ENCODE data around the gene SOCS3.
"Not testable (repeated sequence)": the region's sequence is repeated elsewhere in the genome, so short reads cannot be mapped to it uniquely, and the experiment has no call there.

The SOCS3 gene

GRCh38 chr17:78329263-78330059, 30.4 kb downstream of the SOCS3 start:
- DNase-seq (ENCODE audit: low read depth) = no peak

DNA sequence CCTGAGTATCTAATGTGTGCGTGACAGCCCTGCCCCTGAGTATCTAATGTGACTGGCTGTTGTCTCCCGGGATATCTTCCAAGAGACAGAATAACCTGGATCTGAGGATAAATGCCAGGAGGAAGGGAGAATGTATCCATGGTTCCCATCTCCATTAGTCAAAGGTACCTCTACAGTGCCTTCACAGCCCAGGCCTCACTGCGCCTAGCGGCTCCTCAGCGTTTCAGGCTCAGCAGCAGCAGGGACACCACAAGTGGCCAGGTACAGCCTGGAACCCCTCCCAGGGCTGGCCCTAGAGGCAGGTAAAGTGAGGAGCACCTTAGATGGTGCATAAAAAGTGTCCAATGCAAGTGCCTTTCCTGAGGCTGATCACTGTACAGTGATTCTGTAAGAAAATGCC, 32.0 kb downstream of the SOCS3 start:
- no peak for DNase-seq (ENCODE audit: low read depth)

GRCh38 chr17:78325076-78325687, 34.7 kb downstream of the SOCS3 start:
- DNase-seq (ENCODE audit: low read depth) = no peak

GRCh38 chr17:78324391-78325075, 35.3 kb downstream of the SOCS3 start:
- no peak for DNase-seq (ENCODE audit: low read depth)

GRCh38 chr17:78323826-78324390, 36.0 kb downstream of the SOCS3 start:
- no peak for DNase-seq (ENCODE audit: low read depth)

GRCh38 chr17:78322858-78323455, 36.9 kb downstream of the SOCS3 start:
- DNase-seq (ENCODE audit: low read depth) = no peak

GRCh38 chr17:78322327-78322857, 37.5 kb downstream of the SOCS3 start:
- no peak for DNase-seq (ENCODE audit: low read depth)

DNA sequence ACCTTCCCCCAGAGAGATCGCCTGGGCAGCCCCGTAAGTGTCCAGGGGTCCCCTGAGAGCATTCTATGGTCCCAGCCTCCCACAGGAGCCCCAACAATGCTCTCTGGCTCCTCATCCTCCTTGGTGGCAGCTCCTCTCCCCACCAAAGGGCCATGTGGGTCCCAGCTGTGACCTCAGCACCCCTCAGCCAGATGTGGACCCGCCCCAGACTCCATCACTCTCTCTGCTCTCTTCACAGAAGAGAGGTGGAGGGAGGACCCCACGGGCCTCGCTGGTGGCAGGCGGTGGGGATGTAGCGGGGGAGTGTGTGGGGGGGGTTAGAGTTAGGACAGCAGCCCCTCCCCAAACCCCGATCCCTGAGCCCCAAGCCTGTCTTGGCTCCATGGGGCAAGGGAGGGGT, 41.0 kb downstream of the SOCS3 start:
- DNase-seq (ENCODE audit: low read depth) = no peak

- DNase-seq (ENCODE audit: low read depth) = no peak
Observed at GRCh38 chr17:78318407-78318806, 41.5 kb downstream of the SOCS3 start.

DNA sequence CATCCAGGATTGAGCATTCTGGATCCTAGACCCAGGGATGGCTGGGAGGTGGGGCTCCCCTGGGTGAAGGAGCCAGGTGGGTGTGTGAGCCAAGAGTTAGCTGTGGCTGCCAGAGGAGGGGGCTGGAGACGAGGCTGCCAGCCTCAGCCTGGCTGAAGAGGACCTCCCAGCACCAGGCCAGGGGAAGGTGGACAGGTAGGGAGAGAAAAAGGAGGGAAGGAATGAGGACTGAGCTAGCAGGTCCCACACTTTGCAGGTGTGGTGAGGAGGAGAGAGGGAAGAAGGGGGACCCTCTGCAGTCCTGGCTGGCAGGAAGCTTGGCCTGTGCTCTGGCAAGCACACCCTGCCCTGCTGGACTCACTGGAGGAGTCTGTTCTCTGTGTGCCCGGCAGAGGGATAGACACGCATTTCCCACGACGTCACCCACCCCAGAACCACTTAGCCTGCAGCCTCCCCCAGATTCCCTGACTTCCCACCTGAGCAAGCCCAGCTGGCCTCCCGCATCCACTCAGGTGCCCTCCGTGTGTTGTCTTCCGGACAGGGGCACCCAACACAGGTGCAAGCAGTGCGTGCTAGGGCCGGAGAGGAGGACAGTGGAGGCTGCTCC, 42.0 kb downstream of the SOCS3 start:
- no peak for DNase-seq (ENCODE audit: low read depth)

DNA sequence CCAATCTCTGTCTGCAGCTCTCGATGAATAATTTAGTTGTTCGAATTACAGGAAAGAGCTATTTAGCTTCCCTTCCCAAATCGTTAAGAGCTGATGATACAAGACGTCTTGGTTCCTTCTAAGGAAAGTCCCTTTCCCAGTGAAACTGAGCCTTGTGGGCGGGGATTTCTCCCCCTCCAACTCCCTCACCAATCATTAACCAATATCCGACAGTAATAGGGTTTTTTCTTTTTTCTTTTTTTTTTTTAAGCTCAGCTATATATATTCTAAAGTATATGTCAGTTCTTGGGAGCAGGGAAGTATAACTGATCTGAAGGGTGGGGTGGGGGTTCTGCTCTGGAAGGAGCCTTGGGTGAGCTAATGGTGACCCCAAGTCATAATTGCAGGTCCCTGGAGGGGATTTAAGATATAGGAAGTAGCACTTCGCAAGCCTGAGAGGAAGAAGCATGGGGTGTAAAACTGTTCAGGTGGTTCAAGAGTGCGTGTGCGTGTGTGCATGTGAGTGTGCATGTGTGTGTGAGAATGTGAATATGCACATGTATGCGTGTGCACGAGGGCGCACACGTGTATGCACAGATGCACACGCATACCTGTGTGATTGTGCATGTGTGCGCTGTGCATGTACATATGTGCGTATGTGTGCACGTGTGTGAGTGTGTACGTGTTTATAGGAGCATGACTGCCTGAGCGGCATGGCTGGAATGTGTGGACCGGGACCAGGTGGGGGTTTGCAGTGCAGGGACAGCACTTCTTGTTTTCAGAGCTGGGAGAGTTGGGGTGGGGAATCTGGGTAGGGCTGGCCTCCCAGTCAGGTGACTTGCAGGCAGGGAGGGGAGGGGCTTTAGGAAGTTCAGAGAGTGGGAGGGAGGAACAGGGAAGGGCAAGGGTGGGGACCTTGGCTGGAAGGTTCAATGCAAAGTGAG, 42.7 kb downstream of the SOCS3 start:
- no peak for DNase-seq (ENCODE audit: low read depth)

GRCh38 chr17:78316115-78316866, 43.6 kb downstream of the SOCS3 start:
- no peak for DNase-seq (ENCODE audit: low read depth)

- no peak for DNase-seq (ENCODE audit: low read depth)
Observed at GRCh38 chr17:78315355-78316114, 44.3 kb downstream of the SOCS3 start.

DNA sequence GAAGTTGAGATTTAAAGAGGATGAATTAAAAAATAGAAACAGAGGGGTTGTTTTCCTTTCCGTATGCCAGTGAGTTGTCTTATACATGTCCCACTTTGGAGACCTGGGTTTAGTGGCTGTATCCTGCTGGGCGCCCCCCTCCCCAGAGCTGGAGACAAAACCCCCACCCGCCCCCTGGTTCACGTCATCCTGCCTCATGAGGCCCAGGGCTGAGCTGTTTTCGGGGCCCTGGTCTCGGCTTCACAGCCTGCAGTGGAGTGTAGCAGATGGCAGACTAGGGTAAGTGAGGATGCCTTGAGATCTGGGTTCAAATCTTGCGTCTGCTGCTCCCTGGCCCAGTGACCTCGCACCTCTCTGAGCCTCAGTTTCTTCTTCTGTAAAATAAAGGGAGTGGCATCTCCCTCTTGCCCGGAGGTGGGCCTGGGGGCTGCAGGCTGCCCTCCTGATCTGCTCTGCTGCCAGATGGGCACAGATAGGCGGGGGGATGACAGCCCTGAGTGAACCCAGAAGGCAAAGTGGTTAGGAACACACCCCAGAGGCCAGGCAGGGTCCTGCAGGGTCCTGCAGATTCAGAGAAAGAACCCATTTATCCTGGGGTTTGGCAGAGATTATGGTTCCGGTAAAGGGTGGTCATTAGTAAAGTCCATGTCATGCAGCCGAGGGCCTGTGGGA, 45.1 kb downstream of the SOCS3 start:
- DNase-seq (ENCODE audit: low read depth) = no peak

DNA sequence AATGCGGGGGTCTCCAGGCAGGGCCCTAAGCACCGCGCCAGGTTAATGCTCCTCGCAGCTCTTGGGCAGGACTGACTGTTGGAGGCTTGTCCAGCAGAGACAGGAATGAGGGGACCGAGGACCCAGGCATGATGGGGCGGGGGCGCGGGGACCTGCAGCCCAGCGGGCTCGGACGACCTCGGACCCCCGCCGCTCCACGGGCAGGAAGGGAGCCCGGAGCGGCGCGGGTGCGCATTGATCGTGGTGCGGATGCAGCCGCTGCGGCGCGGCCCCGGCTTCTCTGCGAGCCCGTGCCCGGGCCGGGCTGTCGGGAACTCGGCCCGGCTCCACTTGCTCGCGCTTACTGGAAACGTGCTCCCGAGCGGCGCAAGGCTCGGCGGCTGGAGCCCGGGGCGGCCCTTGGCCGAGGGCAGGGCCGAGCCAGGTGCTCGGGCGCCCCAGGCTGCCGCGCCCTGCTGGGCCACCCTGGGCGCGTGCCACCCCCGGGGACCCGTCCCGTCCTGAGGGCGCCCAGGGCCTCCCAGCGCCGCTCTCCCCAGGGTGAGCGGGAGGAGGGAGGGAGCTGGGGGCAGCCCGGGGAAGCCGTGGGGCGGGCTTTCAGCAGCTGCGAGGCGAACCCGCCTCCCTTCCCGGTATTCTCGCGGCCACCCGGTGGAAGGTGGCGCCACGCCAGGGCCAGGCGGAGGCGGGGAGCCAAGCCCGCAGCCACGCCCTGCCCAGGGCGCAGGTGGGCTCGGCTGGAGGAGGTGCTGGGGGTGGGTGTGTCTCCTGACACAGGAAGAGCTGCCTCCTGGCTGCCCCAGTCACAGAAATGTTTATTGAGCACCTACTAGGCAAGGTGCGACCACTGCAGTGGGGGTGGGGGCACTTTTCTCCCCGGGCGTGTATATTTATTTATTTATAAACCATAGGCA, 45.9 kb downstream of the SOCS3 start:
- DNase-seq (ENCODE audit: low read depth) = peak; percentile 25

GRCh38 chr17:78309659-78310255, 50.1 kb downstream of the SOCS3 start:
- DNase-seq (ENCODE audit: low read depth) = not testable (repeated sequence)

All from activated gamma-delta T cell treated with anti-CD3 and anti-CD28 coated beads, Interleukin-2, amount 50 U/mL, for 16 hours (primary cell).